ENCODE data around the gene NUBPL. TPM values are rescaled to one million over a fixed set of nuclear protein-coding genes. Genes with fewer than 3 reads are reported as not detected.
"Not testable (repeated sequence)": the region's sequence is repeated elsewhere in the genome, so short reads cannot be mapped to it uniquely, and the experiment has no call there.

Gene NUBPL
- total and polyA plus RNA-seq, 2 experiments from 2014 or later, result 22.9 to 30.8 TPM

DNA sequence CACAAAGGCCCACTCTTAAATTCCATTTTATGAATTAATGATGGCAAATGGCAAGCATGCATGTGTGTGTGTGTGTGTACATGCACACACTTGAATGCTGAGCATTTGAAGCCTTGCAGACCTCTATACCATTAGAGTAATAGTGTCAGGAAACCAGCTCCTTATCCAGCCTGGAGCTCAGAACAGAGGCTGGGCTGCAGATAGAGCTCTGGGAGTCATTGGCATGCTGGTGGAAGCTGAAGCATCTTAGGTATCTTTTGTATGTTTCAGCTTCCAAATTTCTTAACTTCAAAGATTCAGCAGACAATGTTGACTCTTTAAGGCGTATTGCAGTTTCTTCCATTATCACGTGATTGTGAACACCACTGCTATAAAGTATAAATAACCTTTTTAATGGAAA, 323.0 kb downstream of the NUBPL start:
- Histone ChIP-seq H3K36me3 (no peaks in the 10 kb centered on the region), H3K27me3 (no peaks in the 10 kb centered on the region), H3K4me3 (no peak overlapping the region), H3K9me3 (ENCODE audit: low read depth) (no peaks in the 10 kb centered on the region), H3K4me1 (ENCODE audit: low read depth) (no peaks in the 10 kb centered on the region), H3K27ac (no peak overlapping the region)
- no peak for DNase-seq (ENCODE audit: low read depth in 1 of 2, low spot score in 1 of 2)
- TF ChIP-seq CTCF (IDR thresholded peaks at IDR 0.05; ENCODE audit: low read depth, low read length), result no peak

- TF ChIP-seq CTCF (IDR thresholded peaks at IDR 0.05; ENCODE audit: low read depth, low read length), result no peak
- peak in 1 of 2 donors; percentile 13 for DNase-seq (ENCODE audit: low read depth in 1 of 2, low spot score in 1 of 2)
- H3K4me1 ChIP-seq (ENCODE audit: low read depth), result no peaks in the 10 kb centered on the region
These were observed 323.7 kb downstream of the NUBPL start for GRCh38 chr14:31884776-31885379.

DNA sequence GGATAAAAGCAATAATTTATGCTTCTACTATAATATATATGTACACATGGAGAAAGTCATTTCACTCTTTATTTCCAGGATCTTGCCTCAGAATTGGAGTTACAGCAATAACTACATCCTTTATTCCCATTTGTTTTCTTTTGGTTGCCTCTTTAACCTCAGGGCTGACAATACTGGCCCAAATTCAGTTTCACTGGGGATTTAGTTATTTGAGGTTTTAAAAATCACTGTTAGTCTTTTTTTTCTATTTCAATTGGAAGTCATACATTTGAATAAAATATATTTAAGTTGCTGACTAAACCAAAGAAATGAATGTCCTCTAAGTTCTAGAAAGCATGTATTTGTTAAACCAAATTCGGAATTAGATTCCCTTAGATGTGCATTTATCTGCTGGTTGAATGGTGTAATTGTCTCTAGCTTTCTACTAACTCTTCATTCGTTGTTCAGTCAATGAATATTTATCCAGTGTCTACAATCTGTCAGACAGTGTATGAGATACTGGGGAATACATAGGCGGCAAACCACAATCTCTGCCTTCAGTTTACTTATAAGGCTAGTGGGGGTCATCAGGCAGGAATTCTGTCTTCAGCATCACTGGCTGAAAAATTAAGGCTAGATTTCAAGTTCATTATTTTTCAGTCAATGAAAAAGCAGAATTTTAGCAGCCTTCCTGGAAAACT, 325.1 kb downstream of the NUBPL start:
- no peaks in the 10 kb centered on the region for H3K27me3 ChIP-seq
- no peak overlapping the region for H3K27ac ChIP-seq
- DNase-seq (ENCODE audit: low read depth in 1 of 2, low spot score in 1 of 2), result no peak

More at GRCh38 chr14:31884776-31885379, 323.7 kb downstream of the NUBPL start:
- H3K9me3 ChIP-seq (ENCODE audit: low read depth), result no peaks in the 10 kb centered on the region
- H3K27ac ChIP-seq, result no peak overlapping the region
- H3K27me3 ChIP-seq, result no peaks in the 10 kb centered on the region
- H3K36me3 ChIP-seq, result no peaks in the 10 kb centered on the region
- H3K4me3 ChIP-seq, result no peak overlapping the region

DNA sequence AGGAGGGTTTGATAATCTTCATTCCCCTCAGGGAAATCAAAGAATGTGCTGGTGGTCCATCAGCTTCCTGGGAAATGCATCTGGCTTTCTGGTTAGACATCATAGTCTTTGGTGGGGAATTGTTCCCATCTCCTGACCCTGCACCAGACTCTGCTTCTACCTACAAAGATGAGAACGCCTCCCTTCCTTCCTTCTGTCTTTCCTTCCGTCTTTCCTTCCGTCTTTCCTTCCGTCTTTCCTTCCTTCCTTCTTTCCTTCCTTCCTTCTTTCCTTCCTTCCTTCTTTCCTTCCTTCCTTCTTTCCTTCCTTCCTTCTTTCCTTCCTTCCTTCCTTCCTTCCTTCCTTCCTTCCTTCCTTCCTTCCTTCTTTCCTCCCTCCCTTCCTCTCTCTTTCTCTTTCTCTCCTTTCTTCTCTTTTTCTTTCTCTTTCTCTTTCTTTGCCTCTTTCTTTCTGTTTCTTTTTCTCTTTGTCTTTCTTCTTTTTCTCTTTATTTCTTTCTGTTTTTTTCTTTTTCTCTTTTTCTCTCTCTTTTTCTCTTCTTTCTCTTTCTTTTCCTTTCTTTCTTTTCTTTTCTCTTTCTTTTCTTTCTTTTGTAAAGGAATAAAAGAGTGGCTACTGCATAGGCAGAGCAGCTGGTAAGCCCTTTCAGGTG, 326.9 kb downstream of the NUBPL start:
- Histone ChIP-seq H3K27me3 (no peaks in the 10 kb centered on the region), H3K9me3 (ENCODE audit: low read depth) (no peaks in the 10 kb centered on the region), H3K27ac (no peak overlapping the region), H3K4me1 (ENCODE audit: low read depth) (peaks cover 1% of the 10 kb centered on the region), H3K4me3 (no peak overlapping the region), H3K36me3 (no peaks in the 10 kb centered on the region)
- no peak for DNase-seq (ENCODE audit: low read depth in 1 of 2, low spot score in 1 of 2)
- TF ChIP-seq CTCF (IDR thresholded peaks at IDR 0.05; ENCODE audit: low read depth, low read length), result no peak

More for the DNA sequence above, 325.1 kb downstream of the NUBPL start:
- Histone ChIP-seq H3K36me3 (no peaks in the 10 kb centered on the region), H3K4me3 (no peak overlapping the region), H3K9me3 (ENCODE audit: low read depth) (no peaks in the 10 kb centered on the region), H3K4me1 (ENCODE audit: low read depth) (no peaks in the 10 kb centered on the region)
- TF ChIP-seq CTCF (IDR thresholded peaks at IDR 0.05; ENCODE audit: low read depth, low read length), result no peak

- TF ChIP-seq CTCF (IDR thresholded peaks at IDR 0.05; ENCODE audit: low read depth, low read length), result no peak
- H3K4me1 ChIP-seq (ENCODE audit: low read depth), result peaks cover 12% of the 10 kb centered on the region
- DNase-seq (ENCODE audit: low read depth in 1 of 2, low spot score in 1 of 2), result no peak
These were observed 328.1 kb downstream of the NUBPL start for GRCh38 chr14:31889297-31889696.

GRCh38 chr14:31890202-31890601, 329.0 kb downstream of the NUBPL start:
- not testable (repeated sequence) for H3K27me3 ChIP-seq; H3K36me3 ChIP-seq; H3K27ac ChIP-seq; H3K9me3 ChIP-seq (ENCODE audit: low read depth); DNase-seq (ENCODE audit: low read depth in 1 of 2, low spot score in 1 of 2); H3K4me3 ChIP-seq
- peaks cover 12% of the 10 kb centered on the region for H3K4me1 ChIP-seq (ENCODE audit: low read depth)

More at GRCh38 chr14:31889297-31889696, 328.1 kb downstream of the NUBPL start:
- H3K27me3 ChIP-seq, result no peaks in the 10 kb centered on the region
- no peak overlapping the region for H3K27ac ChIP-seq
- no peaks in the 10 kb centered on the region for H3K9me3 ChIP-seq (ENCODE audit: low read depth)
- H3K36me3 ChIP-seq, result no peaks in the 10 kb centered on the region
- no peak overlapping the region for H3K4me3 ChIP-seq
